K562 (cell line): ENCODE results near the gene SNRNP70. TPM values are rescaled to one million over a fixed set of nuclear protein-coding genes. Genes with fewer than 3 reads are reported as not detected.

ENCODE experiments used
- ATAC-seq: fragments of 200-7000 bp; cut with Tn5 transposase; 3 replicates; pipeline ENCODE4 v1.9.1; 2020; ENCODE audit warnings: moderate library complexity
- BruUV-seq: library from RNA; stranded (reverse); fragments of 400-500 nt; replicated peaks from 2 replicates; lab custom pipeline; 2021; lab: Mats Ljungman, UMichigan
- CTCF ChIA-PET: fragments of 300-600 bp; formaldehyde crosslinking; extraction: SDS; loops from one replicate; lab custom pipeline; 2021; ENCODE audit warnings: low intra/inter-chr PET ratio; lab: Yijun Ruan, JAX
- POLR2A ChIA-PET: fragments of 300-600, 350-650 bp; sonication (Branson Sonifier 250); formaldehyde crosslinking; extraction: SDS; loops from one replicate; lab custom pipeline; 2021; ENCODE audit warnings: antibody characterized with exemption, inconsistent platforms; lab: Yijun Ruan, JAX
- DNase-seq, 4 experiments: peaks; one replicate each; pipeline versions ENCODE4 v3.0.0 to v3.0.0-alpha.2; 2011 to 2018; ENCODE audit warnings: low spot score in 3 of 4, mixed read lengths in 3 of 4; ENCODE audit errors: extremely low read depth in 1 of 4
- FAIRE-seq: peaks from 2 replicates; lab custom pipeline; 2011; peaks lifted over from hg19 to GRCh38; lab: Jason Lieb, UNC
- H2AFZ ChIP-seq: 2 replicates; pipeline ENCODE4 v1.6.0; 2011; ENCODE audit warnings: low read depth, low read length, control low read depth, inconsistent platforms
- H3K27ac ChIP-seq: fragments of 200-600 bp; 3 replicates; pipeline ENCODE4 v1.8.0; 2011; ENCODE audit warnings: low read depth, mild to moderate bottlenecking, control low read depth, inconsistent platforms, low read length, moderate library complexity, mixed read lengths; ENCODE audit errors: extremely low read depth
- H3K27me3 ChIP-seq, 2 experiments: fragments of 300-600 bp in 1 of 2; 2 replicates in 1 of 2; 3 replicates in 1 of 2; pipeline versions ENCODE4 v1.6.0 to v1.8.0; 2011; ENCODE audit warnings: inconsistent platforms in 2 of 2, low read length in 2 of 2, mild to moderate bottlenecking in 1 of 2, mixed read lengths in 1 of 2, moderate library complexity in 1 of 2; ENCODE audit not compliant: control insufficient read depth in 2 of 2, insufficient read depth in 2 of 2
- H3K36me3 ChIP-seq: fragments of 300-600 bp; 3 replicates; pipeline ENCODE4 v1.8.0; 2011; ENCODE audit warnings: mild to moderate bottlenecking, low read length, inconsistent platforms; ENCODE audit not compliant: control insufficient read depth, insufficient read depth
- H3K4me1 ChIP-seq, 2 experiments: fragments of 200-600 bp in 1 of 2; replicated peaks in 1 of 2; 2 replicates in 1 of 2; 3 replicates in 1 of 2; pipeline versions ENCODE4 v1.5.1 to v1.8.0; 2011; ENCODE audit warnings: inconsistent platforms in 2 of 2, low read length in 2 of 2, mild to moderate bottlenecking in 1 of 2, mixed read lengths in 1 of 2, moderate library complexity in 1 of 2; ENCODE audit not compliant: control insufficient read depth in 2 of 2, insufficient read depth in 2 of 2
- H3K4me2 ChIP-seq: 2 replicates; pipeline ENCODE4 v1.6.1; 2011; ENCODE audit warnings: low read length, control low read depth, inconsistent platforms, mixed read lengths; ENCODE audit not compliant: insufficient read depth
- H3K4me3 ChIP-seq: fragments of 200-600 bp; sonication (generic), shearing (Covaris generic); 2 replicates; pipeline ENCODE4 v1.5.1; 2016; ENCODE audit warnings: control low read depth, inconsistent platforms
- H3K79me2 ChIP-seq: fragments of 200-600 bp; 3 replicates; pipeline ENCODE4 v1.8.0; 2011; ENCODE audit warnings: low read length, inconsistent platforms; ENCODE audit not compliant: control insufficient read depth, insufficient read depth
- H3K9ac ChIP-seq, 2 experiments: 2 replicates each; pipeline versions ENCODE4 v1.6.0 to v1.6.1; 2011; ENCODE audit warnings: low read depth in 2 of 2, low read length in 2 of 2, control low read depth in 1 of 2, inconsistent platforms in 1 of 2, mild to moderate bottlenecking in 1 of 2, mixed read lengths in 1 of 2; ENCODE audit not compliant: insufficient read depth in 1 of 2
- H3K9me1 ChIP-seq: one replicate; pipeline ENCODE4 v1.6.0; 2011; ENCODE audit warnings: inconsistent platforms, mild to moderate bottlenecking, low read length, moderate library complexity; ENCODE audit not compliant: control insufficient read depth, insufficient read depth
- H3K9me3 ChIP-seq: replicated peaks from 2 replicates; pipeline ENCODE4 v1.5.1; 2011; ENCODE audit warnings: low read depth, low read length, inconsistent platforms; ENCODE audit not compliant: control insufficient read depth, insufficient read depth
- H4K20me1 ChIP-seq: replicated peaks from 2 replicates; pipeline ENCODE4 v1.6.1; 2011; ENCODE audit warnings: low read length, inconsistent platforms, mixed read lengths; ENCODE audit not compliant: control insufficient read depth, insufficient read depth
- ARHGAP35 ChIP-seq: fragments of 450-650 bp; IDR thresholded peaks from 2 replicates; pipeline ENCODE4 v1.6.1; 2018; ENCODE audit not compliant: partially characterized antibody
- KDM2B ChIP-seq: fragments of 250-450 bp; sonication (Bioruptor Pico); IDR thresholded peaks from 2 replicates; pipeline ENCODE4 v1.8.0; 2021; ENCODE audit warnings: mild to moderate bottlenecking, moderate library complexity
- LARP7 ChIP-seq: fragments of 450-650 bp; IDR thresholded peaks from 2 replicates; pipeline ENCODE4 v1.6.1; 2016
- POLR2B ChIP-seq: fragments of 450-650 bp; IDR thresholded peaks from 2 replicates; pipeline ENCODE4 v1.6.1; 2018; ENCODE audit warnings: low read depth; ENCODE audit not compliant: partially characterized antibody
- SP1 ChIP-seq: sonication (generic); formaldehyde crosslinking; IDR thresholded peaks from 2 replicates; pipeline ENCODE4 v1.8.1; 2022; ENCODE audit warnings: mild to moderate bottlenecking, missing genetic modification reagents
- SUPT5H ChIP-seq: fragments of 450-650 bp; IDR thresholded peaks from 2 replicates; pipeline ENCODE4 v1.6.1; 2016
- ZNF740 ChIP-seq, 3 experiments: fragments of 200-800 bp in 1 of 3; sonication (Bioruptor generic) in 1 of 3; sonication (generic) in 1 of 3; formaldehyde crosslinking in 1 of 3; IDR thresholded peaks; 2 replicates each; pipeline versions ENCODE4 v1.6.1 to v1.8.0; 2016 to 2022; ENCODE audit warnings: mild to moderate bottlenecking in 2 of 3, missing compliant biosample characterization in 2 of 3, missing genetic modification characterization in 2 of 3, missing genetic modification reagents in 1 of 3
- WGBS: fragments of 100-300 bp; shearing (Covaris generic); methylation state at CpG from one replicate; pipeline ENCODE4 v1.1.6; 2016; ENCODE audit warnings: low coverage, mixed read lengths; ENCODE audit not compliant: insufficient coverage; ENCODE audit errors: missing lambda C conversion rate; 5-methylcytosine and 5-hydroxymethylcytosine counted together
- in situ Hi-C: fragments of 300-500 bp; cut with MboI; formaldehyde crosslinking; loops from 4 replicates; pipeline ENCODE4 v1.15.0; 2018; ENCODE audit warnings: inconsistent platforms, mixed read lengths
- intact Hi-C: fragments of 100-400 bp; cut with micrococcal nuclease; formaldehyde crosslinking; loops from 2 replicates; pipeline ENCODE4 v1.14.2; 2022
- polyA plus RNA-seq, 8 experiments: library from polyadenylated mRNA; depleted of rRNA in 4 of 8; stranded (reverse) in 5 of 8; unstranded in 3 of 8; fragments of >200 nt; fragmentation: Nextera tagmentation in 2 of 8; fragmentation: Illumina TruSeq in 1 of 8; extraction: Ambion mirVana in 2 of 8; extraction: Trizol in 1 of 8; gene quantifications; 2 replicates each; pipeline versions ENCODE4 v1.2.1 to v1.2.3, GENCODE V29; 2011 to 2014; ENCODE audit warnings: inconsistent platforms in 1 of 8, missing spikeins in 1 of 8
- total RNA-seq, 7 experiments: library from RNA; depleted of rRNA in 6 of 7; stranded (reverse); fragments of >200 nt in 6 of 7; fragmentation: Illumina TruSeq in 2 of 7; extraction: Trizol in 2 of 7; gene quantifications; 2 replicates each; pipeline versions ENCODE4 v1.2.1 to v1.2.3, GENCODE V29; 2011 to 2021; ENCODE audit warnings: low replicate concordance in 1 of 7

The SNRNP70 gene
- total and polyA plus RNA-seq, 9 of the 15 experiments (the other 6 are each of a cell fraction or from before 2014, with no cell fraction given) = 2.8 to 496 (median 136) TPM

GRCh38 chr19:49141352-49141751 lies 56.1 kb downstream of the SNRNP70 start:
- peak; percentile 16 for TF ChIP-seq ARHGAP35
- TF ChIP-seq SP1 (CRISPR knock-in tag) = no peak
- 0 out of 2 replicates have a peak, but pooled peaks have one; percentile 34 for TF ChIP-seq SUPT5H
- no peak for TF ChIP-seq ZNF740 (CRISPR knock-in tag; IDR thresholded peaks at IDR 0.05)
- TF ChIP-seq ZNF740 (tag; IDR thresholded peaks at IDR 0.05) = no peak
- TF ChIP-seq LARP7 = peak; percentile 87
- peak; percentile 34 for TF ChIP-seq POLR2B
- no peak for TF ChIP-seq KDM2B (CRISPR knock-in tag)
- peaks cover 7% of the 10 kb centered on the region; the same call in 1 of the 3 replicates for H3K36me3 ChIP-seq

More at GRCh38 chr19:49141352-49141751, 56.1 kb downstream of the SNRNP70 start:
- no peak overlapping the region for H3K4me3 ChIP-seq
- WGBS = 63% methylated on average over 5 of the region's 6 CpGs
- in situ Hi-C loops = no loop called here
- H3K27ac ChIP-seq = no peak overlapping the region
- ChIA-PET CTCF (no interaction called here), POLR2A (interaction anchor here (0.5 to 1.3 kb wide), 2 partner anchors 10 to 12 kb away, joined by 3 read pairs; no protein-coding TSS in a partner anchor)
- ATAC-seq = no peak
- peaks cover 10 to 37% of the 10 kb centered on the region in 2 experiments; a peak in 4 of 5 replicates for H3K4me1 ChIP-seq
- no peaks in the 10 kb centered on the region for H3K27me3 ChIP-seq
- BruUV-seq = no TSS peak
- no peak for DNase-seq
- no peak overlapping the region for H3K9ac ChIP-seq
- no peaks in the 10 kb centered on the region for H3K9me3 ChIP-seq
- no peaks in the 10 kb centered on the region for H4K20me1 ChIP-seq
- no peak overlapping the region for H3K4me2 ChIP-seq
- intact Hi-C loops = no loop called here
- FAIRE-seq = peak; percentile 46
- no peak overlapping the region for H2AFZ ChIP-seq
- H3K9me1 ChIP-seq = no peaks in the 10 kb centered on the region
- no peaks in the 10 kb centered on the region for H3K79me2 ChIP-seq
